Breast epithelium (tissue), 4 donors: Measurements from ENCODE around the gene TUBA4A. TPM values are rescaled to one million over a fixed set of nuclear protein-coding genes. Genes with fewer than 3 reads are reported as not detected.

ENCODE experiments used
- DNase-seq, 2 donors: peaks; one replicate each; pipeline ENCODE4 v3.0.0-alpha.2; 2019; ENCODE audit warnings: low spot score in 2 of 2
- H3K27ac ChIP-seq, 2 donors: fragments of 200-600 bp; sonication (generic) in 1 of 2; one replicate each; pipeline ENCODE4 v1.5.1; 2016 to 2019; ENCODE audit warnings: mild to moderate bottlenecking in 1 of 2
- H3K27me3 ChIP-seq, 2 donors: fragments of 200-600 bp; sonication (generic) in 1 of 2; one replicate each; pipeline versions ENCODE4 v1.5.1 to v1.6.0; 2017 to 2019; ENCODE audit warnings: control low read depth in 1 of 2, mild to moderate bottlenecking in 1 of 2
- H3K36me3 ChIP-seq: fragments of 200-600 bp; one replicate; pipeline ENCODE4 v1.5.1; 2019
- H3K4me1 ChIP-seq, 2 donors: fragments of 200-600 bp; sonication (generic); one replicate each; pipeline ENCODE4 v1.5.1; 2016 to 2019; ENCODE audit warnings: control low read depth in 1 of 2
- H3K4me3 ChIP-seq, 3 donors: fragments of 200-600 bp; sonication (generic); 1 replicate in 2 of 3; 2 replicates in 1 of 3; pipeline ENCODE4 v1.5.1; 2016 to 2019; ENCODE audit warnings: mild to moderate bottlenecking in 3 of 3, moderate library complexity in 2 of 3
- H3K9me3 ChIP-seq, 2 donors: fragments of 200-600 bp; sonication (generic) in 1 of 2; one replicate each; pipeline ENCODE4 v1.5.1; 2016 to 2019; ENCODE audit warnings: control low read depth in 1 of 2
- CTCF ChIP-seq, 3 donors: fragments of 450-650 bp; IDR thresholded peaks; one replicate each; pipeline ENCODE4 v1.5.1; 2016 to 2017; ENCODE audit warnings: antibody characterized with exemption in 3 of 3, mild to moderate bottlenecking in 3 of 3, moderate library complexity in 3 of 3
- POLR2A ChIP-seq: fragments of 450-650 bp; IDR thresholded peaks from one replicate; pipeline ENCODE4 v1.6.1; 2016; ENCODE audit warnings: antibody characterized with exemption, mild to moderate bottlenecking, moderate library complexity
- POLR2AphosphoS5 ChIP-seq, 3 donors: sonication (generic); formaldehyde crosslinking; IDR thresholded peaks; one replicate each; pipeline ENCODE4 v1.6.1; 2017; ENCODE audit warnings: antibody characterized with exemption in 3 of 3
- intact Hi-C: fragments of 100-400 bp; cut with DNase I; formaldehyde crosslinking; loops from one replicate; pipeline ENCODE4 v1.15.1; 2023; ENCODE audit warnings: low total_unique reads
- total RNA-seq, 3 donors: library from RNA; depleted of rRNA; stranded (reverse); fragments of >200 nt; gene quantifications; one replicate each; pipeline ENCODE4 v1.1.0, GENCODE V29; 2016

TUBA4A gene
- total RNA-seq, 3 donors from 2014 or later = 5.4 to 73.3 (median 48.8) TPM

- H3K27me3 ChIP-seq = peaks cover 0 to 3% of the 10 kb centered on the region in 2 donors
- no peak overlapping the region for H3K4me3 ChIP-seq
- intact Hi-C loops = no loop called here
- H3K9me3 ChIP-seq = no peaks in the 10 kb centered on the region
- no peak overlapping the region for H3K27ac ChIP-seq
- TF ChIP-seq POLR2A (no peak), CTCF (IDR thresholded peaks at IDR 0.05) (no peak), POLR2AphosphoS5 (IDR thresholded peaks at IDR 0.05) (no peak)
- H3K4me1 ChIP-seq = peaks cover 0 to 4% of the 10 kb centered on the region in 2 donors
- DNase-seq = no peak
- H3K36me3 ChIP-seq = no peaks in the 10 kb centered on the region
Measured at GRCh38 chr2:219297766-219298456, 44.2 kb upstream of the TUBA4A start.

GRCh38 chr2:219296631-219297391, 43.1 kb upstream of the TUBA4A start:
- Histone ChIP-seq H3K4me1 (peaks cover 0 to 4% of the 10 kb centered on the region in 2 donors), H3K36me3 (no peaks in the 10 kb centered on the region), H3K9me3 (no peaks in the 10 kb centered on the region), H3K27ac (no peak overlapping the region), H3K4me3 (no peak overlapping the region), H3K27me3 (no peaks in the 10 kb centered on the region)
- DNase-seq = no peak
- intact Hi-C loops = no loop called here
- TF ChIP-seq POLR2AphosphoS5 (IDR thresholded peaks at IDR 0.05) = no peak
- no peak for TF ChIP-seq POLR2A
- TF ChIP-seq CTCF (IDR thresholded peaks at IDR 0.05) = no peak

GRCh38 chr2:219296142-219296541, 42.4 kb upstream of the TUBA4A start:
- TF ChIP-seq POLR2AphosphoS5 (IDR thresholded peaks at IDR 0.05) (no peak), CTCF (IDR thresholded peaks at IDR 0.05) (no peak), POLR2A (no peak)
- Histone ChIP-seq H3K4me1 (peaks cover 0 to 4% of the 10 kb centered on the region in 2 donors), H3K27ac (no peak overlapping the region), H3K9me3 (no peaks in the 10 kb centered on the region), H3K36me3 (no peaks in the 10 kb centered on the region), H3K27me3 (no peaks in the 10 kb centered on the region), H3K4me3 (no peak overlapping the region)
- DNase-seq = no peak
- intact Hi-C loops = no loop called here

GRCh38 chr2:219294356-219295351, 40.9 kb upstream of the TUBA4A start:
- no peaks in the 10 kb centered on the region for H3K36me3 ChIP-seq
- intact Hi-C loops = no loop called here
- peak overlapping the region; percentile 76 to 94 for H3K27ac ChIP-seq
- no peaks in the 10 kb centered on the region for H3K27me3 ChIP-seq
- H3K4me3 ChIP-seq = peak overlapping the region; percentile 49 to 83 (median 56)
- DNase-seq = peak; percentile 82 to 88
- no peaks in the 10 kb centered on the region for H3K9me3 ChIP-seq
- TF ChIP-seq POLR2A = no peak
- peak in 2 of 3 donors; percentile 61 to 73 for TF ChIP-seq POLR2AphosphoS5 (IDR thresholded peaks at IDR 0.05)
- TF ChIP-seq CTCF (IDR thresholded peaks at IDR 0.05) = peak; percentile 87 to 99 (median 97)
- peaks cover 4% of the 10 kb centered on the region in 2 donors for H3K4me1 ChIP-seq
